Endothelial cell (in vitro differentiated cells): Measurements from ENCODE around the gene IP6K3. TPM values are rescaled to one million over a fixed set of nuclear protein-coding genes. Genes with fewer than 3 reads are reported as not detected.

Source experiments
- DNase-seq: peaks from one replicate; pipeline ENCODE4 v3.0.0; 2021; ENCODE audit warnings: low spot score
- H3K27ac Mint-ChIP-seq: one replicate; pipeline ENCODE4 v1.8.0; 2021; ENCODE audit warnings: mixed read lengths, inconsistent platforms; ENCODE audit not compliant: unreplicated experiment
- H3K27me3 Mint-ChIP-seq: one replicate; pipeline ENCODE4 v1.8.0; 2021; ENCODE audit warnings: mild to moderate bottlenecking, moderate library complexity, mixed read lengths, inconsistent platforms; ENCODE audit not compliant: unreplicated experiment
- H3K36me3 Mint-ChIP-seq: one replicate; pipeline ENCODE4 v1.8.0; 2021; ENCODE audit warnings: mild to moderate bottlenecking, low read depth, mixed read lengths, inconsistent platforms; ENCODE audit not compliant: unreplicated experiment
- H3K4me1 Mint-ChIP-seq: one replicate; pipeline ENCODE4 v1.8.0; 2021; ENCODE audit warnings: mild to moderate bottlenecking, mixed read lengths, inconsistent platforms; ENCODE audit not compliant: unreplicated experiment
- H3K4me3 Mint-ChIP-seq: one replicate; pipeline ENCODE4 v1.8.0; 2021; ENCODE audit warnings: mild to moderate bottlenecking, mixed read lengths, inconsistent platforms; ENCODE audit not compliant: unreplicated experiment
- H3K9me3 Mint-ChIP-seq: one replicate; pipeline ENCODE4 v1.8.0; 2021; ENCODE audit warnings: mixed read lengths, inconsistent platforms; ENCODE audit not compliant: unreplicated experiment
- CTCF ChIP-seq: fragments of 200-600 bp; sonication (generic); IDR thresholded peaks from one replicate; pipeline ENCODE4 v1.5.0; 2021; ENCODE audit warnings: antibody characterized with exemption; ENCODE audit not compliant: unreplicated experiment
- total RNA-seq: library from RNA; stranded (reverse); fragmentation: NEBNext Ultra II Directional; extraction: Animal tissue kit (Norgen Biotek cat#: 25700); gene quantifications from one replicate; pipeline ENCODE4 v1.2.1, GENCODE V29; 2021; ENCODE audit not compliant: unreplicated experiment

IP6K3 gene
- total RNA-seq, 1 donor from 2014 or later = not detected

- no peak overlapping the region for H3K27ac Mint-ChIP-seq
- H3K36me3 Mint-ChIP-seq = peaks cover 4% of the 10 kb centered on the region
- H3K4me1 Mint-ChIP-seq = no peaks in the 10 kb centered on the region
- H3K27me3 Mint-ChIP-seq = peaks cover 6% of the 10 kb centered on the region
- no peaks in the 10 kb centered on the region for H3K9me3 Mint-ChIP-seq
- no peak for TF ChIP-seq CTCF
- no peak overlapping the region for H3K4me3 Mint-ChIP-seq
- DNase-seq = no peak
These were observed 8.6 kb upstream of the IP6K3 start for GRCh38 chr6:33755070-33755869.

DNA sequence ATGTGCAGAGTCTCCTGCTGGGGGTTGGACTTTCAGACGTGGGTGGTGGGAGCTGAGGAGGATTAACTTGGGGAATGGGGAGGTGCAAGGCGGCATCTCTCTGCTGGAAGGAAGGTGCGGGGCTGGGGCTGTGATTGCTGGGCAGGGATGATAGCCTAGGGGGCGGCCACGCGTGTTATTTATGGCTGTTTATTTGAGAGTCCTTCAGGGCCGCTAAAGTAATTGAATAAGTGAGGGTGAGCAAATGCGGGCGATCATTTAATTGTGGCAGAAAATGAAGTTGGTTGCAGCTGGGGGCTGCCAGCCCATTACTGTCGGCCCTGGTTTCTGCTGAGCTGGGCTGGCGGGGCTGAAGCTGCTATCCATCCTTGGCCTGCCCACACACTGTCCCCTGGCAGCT is 7.5 kb upstream of the IP6K3 start:
- no peak overlapping the region for H3K27ac Mint-ChIP-seq
- H3K9me3 Mint-ChIP-seq = no peaks in the 10 kb centered on the region
- no peak for TF ChIP-seq CTCF
- H3K27me3 Mint-ChIP-seq = peaks cover 12% of the 10 kb centered on the region
- H3K36me3 Mint-ChIP-seq = peaks cover 4% of the 10 kb centered on the region
- DNase-seq = no peak
- no peaks in the 10 kb centered on the region for H3K4me1 Mint-ChIP-seq
- H3K4me3 Mint-ChIP-seq = no peak overlapping the region

DNA sequence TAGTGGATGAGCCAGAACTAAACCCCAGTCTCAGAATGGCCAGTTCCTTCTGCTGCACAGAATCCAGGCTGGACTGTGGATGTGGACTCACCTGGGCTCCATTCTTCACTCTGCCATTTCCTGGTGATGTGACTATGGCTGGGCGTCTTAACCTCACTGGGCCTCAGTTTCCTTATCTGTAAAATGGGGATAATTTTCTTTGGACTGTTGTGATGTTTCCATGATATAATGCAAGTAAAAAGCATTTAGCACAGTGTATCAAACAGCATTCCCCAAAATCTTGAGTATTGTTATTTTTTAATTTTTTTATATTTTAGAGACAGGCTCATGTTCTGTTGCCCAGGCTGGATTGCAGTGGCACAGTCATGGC is 5.9 kb upstream of the IP6K3 start:
- peaks cover 9% of the 10 kb centered on the region for H3K27me3 Mint-ChIP-seq
- TF ChIP-seq CTCF = no peak
- H3K4me1 Mint-ChIP-seq = no peaks in the 10 kb centered on the region

GRCh38 chr6:33751771-33752645 is 5.3 kb upstream of the IP6K3 start:
- peaks cover 4% of the 10 kb centered on the region for H3K4me1 Mint-ChIP-seq
- no peaks in the 10 kb centered on the region for H3K9me3 Mint-ChIP-seq
- H3K27ac Mint-ChIP-seq = no peak overlapping the region
- no peak for TF ChIP-seq CTCF
- H3K4me3 Mint-ChIP-seq = no peak overlapping the region
- peaks cover 11% of the 10 kb centered on the region for H3K27me3 Mint-ChIP-seq
- DNase-seq = no peak
- peaks cover 4% of the 10 kb centered on the region for H3K36me3 Mint-ChIP-seq

More for the DNA sequence above, 5.9 kb upstream of the IP6K3 start:
- Mint-ChIP-seq H3K36me3 (peaks cover 4% of the 10 kb centered on the region), H3K4me3 (no peak overlapping the region), H3K9me3 (no peaks in the 10 kb centered on the region), H3K27ac (no peak overlapping the region)
- no peak for DNase-seq
